Suppressor macrophage treated with lipopolysaccharide for 1 hour (primary cell): ENCODE data around the gene C16orf86.
"Not testable (repeated sequence)": the region's sequence is repeated elsewhere in the genome, so short reads cannot be mapped to it uniquely, and the experiment has no call there.

Experiments
- DNase-seq, 3 donors: peaks; one replicate each; pipeline ENCODE4 v3.0.0-alpha.2; 2020 to 2022

C16orf86 gene

DNA sequence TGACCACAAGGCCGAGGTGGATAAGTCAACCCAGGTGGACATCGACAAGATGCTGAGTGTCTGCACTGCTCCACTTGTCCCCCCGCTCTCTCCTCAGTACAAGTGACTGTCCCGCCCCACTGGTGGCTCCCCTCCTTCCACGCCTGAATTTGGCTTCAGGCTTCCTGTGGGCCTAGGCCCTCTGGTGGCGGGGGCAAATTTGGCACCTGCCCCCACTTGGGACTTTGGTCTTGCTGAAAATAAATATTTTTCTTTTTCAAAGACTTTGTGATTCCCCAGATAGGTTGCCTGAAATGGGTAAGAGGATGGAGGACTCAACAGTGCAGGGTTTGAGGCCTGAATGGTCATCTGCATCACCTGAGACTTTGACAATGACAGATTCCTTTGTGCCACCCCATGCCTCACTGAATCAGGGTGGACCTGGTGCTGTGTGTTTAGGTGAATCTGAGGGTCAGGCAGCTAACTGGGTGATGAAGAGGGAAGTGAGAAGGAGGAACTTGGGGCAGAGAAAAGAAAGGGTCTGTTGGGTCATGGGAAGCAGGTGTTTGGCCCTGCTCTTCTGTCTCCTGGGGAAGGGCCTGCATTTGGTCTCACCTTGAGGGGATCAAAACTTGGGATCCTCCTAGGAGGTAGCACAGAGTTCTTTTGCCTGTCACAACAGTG, 2.0 kb downstream of the C16orf86 start:
- DNase-seq: peak; percentile 34 to 50 (median 35)

GRCh38 chr16:67669499-67670101, 3.0 kb downstream of the C16orf86 start:
- DNase-seq: no peak

DNA sequence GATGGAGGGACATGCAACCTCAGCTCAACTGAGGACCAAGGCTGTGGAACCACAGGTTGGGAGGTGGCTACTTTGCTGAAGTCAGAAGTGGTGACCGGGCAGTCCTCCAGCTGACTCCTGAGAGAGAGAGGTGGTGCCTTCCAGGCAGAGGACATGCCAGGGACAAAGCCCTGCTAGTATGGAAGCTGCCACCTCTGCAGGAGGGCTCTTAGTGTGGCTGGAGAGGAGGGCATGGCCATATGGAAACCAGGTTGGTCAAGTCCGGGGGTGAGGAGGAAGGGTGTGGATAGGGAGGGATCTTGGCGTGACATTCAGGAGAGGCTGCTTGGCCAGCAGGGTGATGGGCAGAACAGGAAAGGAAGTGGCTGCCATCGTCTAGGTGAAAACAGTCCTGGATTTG, 5.7 kb downstream of the C16orf86 start:
- DNase-seq: no peak

DNA sequence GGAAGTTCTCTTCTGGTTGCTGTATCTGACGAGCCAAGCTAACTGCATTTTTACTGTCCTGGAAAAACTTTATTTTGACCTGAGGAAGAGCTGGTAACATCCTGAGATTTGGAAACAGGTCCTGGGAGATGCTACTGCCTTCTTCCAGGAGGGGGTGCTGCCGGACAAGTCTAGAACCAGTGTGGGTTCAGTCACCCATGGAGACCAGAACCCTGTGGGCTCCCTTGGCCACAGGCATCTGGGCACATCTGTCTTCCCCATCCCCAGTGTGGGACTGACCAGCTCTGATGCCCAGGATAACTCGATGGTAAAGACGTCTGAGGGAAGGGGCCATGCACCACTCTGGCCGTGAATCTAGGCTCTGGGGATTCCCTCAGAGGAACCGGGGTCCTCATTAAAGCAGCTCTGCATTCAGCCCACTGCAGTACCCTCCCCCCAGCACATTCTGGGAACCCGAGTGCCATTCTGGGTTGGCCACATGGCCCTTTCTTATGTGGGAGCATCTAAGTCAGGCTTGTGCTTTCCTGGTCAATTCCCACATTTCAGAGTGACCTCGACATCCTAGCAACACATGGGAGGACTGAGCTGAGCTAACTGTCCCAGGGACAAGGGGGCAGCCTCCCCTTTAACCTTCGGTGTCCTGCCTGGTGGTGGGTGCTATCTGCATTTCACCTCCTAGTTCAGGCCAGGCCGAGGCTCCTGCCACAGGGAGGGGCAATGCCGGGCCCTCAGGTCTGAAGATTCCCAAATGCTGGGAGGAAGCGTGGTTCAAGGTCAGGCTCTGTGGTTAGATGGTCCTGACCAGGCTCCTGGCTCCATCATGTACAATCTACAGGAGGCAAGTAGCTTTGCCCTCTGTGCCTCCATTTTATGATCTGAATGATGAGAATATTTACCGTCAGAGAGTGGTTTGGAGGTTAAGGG, 6.4 kb downstream of the C16orf86 start:
- DNase-seq: peak; percentile 71 to 88 (median 82)

DNA sequence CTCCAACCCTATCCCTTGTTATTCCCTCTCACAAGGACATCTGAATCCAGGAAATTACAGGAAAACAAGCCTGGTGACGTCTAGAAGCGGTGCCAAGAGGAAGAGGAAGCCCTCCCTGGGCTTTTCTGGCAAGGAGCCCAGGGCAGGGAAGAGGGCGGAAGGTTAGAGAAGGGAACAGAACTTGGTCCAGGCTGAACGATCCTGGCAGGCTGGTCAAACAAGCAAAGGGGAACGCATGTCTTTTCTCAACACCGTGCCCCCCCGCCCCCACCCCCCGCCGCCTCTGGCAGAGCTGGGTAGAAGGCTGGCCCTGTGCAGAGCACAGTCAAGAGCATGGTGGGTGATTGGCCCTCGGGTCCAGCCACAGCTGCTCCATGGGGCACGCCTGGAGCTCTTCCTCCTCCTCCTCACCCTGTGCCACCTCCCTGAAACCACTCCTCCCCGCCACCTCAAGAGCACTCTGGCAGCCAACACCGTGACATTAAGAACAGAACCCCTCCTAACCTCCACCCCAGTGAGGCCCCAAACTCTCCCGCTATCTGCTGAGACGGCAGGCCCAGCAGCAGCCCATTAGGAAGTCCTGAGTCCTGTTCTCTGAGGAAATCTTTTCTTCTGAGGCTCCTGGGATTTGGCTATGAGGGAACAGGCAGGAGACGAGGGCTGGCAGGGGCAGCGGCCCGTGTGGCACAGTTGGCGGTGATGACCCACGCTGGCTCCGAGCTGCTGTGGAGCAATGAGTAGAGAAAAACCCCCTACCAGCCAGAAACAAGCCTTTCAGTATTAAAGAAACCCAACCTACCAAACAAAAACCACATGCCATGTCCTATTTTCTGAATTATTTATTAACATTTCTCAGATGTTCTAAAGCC, 7.3 kb downstream of the C16orf86 start:
- peak; percentile 79 to 90 (median 80) for DNase-seq

GRCh38 chr16:67674851-67675578, 8.4 kb downstream of the C16orf86 start:
- no peak for DNase-seq

- DNase-seq: no peak
These were observed 8.9 kb downstream of the C16orf86 start for GRCh38 chr16:67675579-67675935.

- no peak for DNase-seq
These were observed 9.4 kb downstream of the C16orf86 start for GRCh38 chr16:67675999-67676398.

DNA sequence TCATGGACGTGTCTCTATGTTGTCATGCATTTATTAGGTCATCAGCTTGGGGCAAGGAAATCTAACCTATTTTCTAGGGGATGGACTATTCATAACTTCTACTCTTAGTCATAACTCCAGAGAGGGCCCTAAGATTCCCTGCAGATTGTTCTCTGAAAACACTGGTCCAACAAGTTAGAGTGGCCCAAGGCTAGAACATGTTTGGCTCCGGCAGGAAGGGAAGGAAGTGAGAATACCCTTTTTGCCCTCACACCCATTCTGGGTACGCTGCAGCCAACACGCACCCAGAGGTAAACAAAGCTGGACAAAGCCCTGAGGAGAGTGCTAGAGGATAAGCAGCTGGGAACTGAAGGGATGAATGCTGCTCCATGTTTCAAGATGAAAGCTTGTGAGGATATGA, 9.9 kb downstream of the C16orf86 start:
- no peak for DNase-seq

DNA sequence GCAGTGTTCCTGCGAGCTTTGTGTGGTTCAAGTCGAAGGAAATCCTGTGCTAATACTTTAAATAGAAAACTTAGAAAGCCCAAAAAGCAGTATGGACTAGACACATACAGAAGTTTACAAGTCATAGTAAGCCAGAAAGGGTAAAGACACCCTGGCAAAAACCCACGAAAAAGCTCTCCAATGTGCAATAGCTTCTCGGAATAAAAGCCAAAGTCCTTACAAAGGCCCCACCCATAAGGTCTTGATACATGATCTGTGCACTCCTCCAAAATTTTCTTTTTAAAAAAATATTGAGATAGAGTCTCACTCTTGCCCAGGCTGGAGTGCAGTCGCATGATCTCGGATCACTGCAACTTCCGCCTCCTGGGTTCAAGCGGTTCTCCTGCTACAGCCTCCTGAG, 10.3 kb downstream of the C16orf86 start:
- DNase-seq: no peak

- no peak for DNase-seq
These were observed 11.1 kb downstream of the C16orf86 start for GRCh38 chr16:67677712-67678111.

- no peak for DNase-seq
These were observed 11.9 kb downstream of the C16orf86 start for GRCh38 chr16:67678354-67679023.

DNA sequence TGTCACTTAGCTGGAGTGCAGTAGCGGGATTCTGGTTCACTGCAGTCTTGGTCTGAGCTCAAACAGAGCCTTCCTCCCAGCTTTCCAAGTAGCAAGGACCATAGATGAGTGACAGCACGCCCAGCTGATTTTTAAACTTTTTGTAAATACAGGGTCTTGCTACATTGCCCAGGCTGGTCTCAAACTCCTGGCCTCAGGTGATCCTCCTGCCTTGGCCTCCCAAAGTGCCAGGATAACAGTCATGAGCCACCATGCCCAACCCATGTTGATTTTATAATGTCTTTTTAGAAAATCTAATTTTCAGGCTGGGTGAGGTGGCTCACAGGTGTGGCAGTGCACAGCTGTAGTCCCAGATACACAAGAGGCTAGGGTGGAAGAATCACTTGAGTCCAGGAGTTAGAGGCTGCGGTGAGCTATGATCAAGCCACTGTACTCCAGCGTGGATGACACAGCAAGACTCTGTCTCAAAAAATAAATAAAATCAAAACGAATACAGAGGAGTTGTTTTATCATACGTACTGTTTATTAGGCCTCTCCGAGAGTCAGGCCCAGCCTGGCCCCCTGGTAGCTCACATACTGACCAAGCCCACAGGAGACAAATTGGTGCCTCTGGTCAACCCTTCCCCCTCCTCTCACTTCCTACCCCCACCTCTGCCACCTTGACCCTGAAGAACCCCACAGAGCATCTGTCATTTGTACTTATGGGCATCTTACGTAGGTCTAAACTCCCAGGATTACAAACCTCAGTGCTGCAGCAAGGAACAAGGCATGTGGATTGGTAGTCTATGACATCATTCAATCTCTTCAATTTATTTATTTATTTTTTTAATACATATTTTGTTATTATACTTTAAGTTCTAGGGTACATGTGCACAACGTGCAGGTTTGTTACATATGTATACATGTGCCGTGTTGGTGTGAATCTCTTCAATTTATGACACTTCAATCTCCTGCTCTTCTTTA, 13.6 kb downstream of the C16orf86 start:
- no peak for DNase-seq

DNA sequence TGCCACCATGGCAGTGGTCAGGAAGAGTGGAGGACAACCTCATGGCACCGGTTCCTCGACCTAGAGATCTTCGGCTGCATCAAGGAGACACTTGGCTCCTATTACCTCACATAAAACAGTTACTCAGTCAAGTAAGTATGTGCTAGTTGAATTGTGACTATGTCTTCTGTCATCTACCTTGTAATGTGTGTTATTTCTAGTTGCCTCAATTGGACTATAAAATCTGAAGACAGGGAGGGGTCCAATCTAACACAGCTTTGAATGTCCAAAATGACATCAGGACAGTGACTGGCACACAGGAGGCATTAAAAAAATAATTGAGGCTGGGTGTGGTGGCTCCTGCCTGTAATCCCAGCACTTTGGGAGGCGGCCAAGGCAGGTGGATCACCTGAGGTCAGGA, 17.2 kb downstream of the C16orf86 start:
- DNase-seq: no peak

DNA sequence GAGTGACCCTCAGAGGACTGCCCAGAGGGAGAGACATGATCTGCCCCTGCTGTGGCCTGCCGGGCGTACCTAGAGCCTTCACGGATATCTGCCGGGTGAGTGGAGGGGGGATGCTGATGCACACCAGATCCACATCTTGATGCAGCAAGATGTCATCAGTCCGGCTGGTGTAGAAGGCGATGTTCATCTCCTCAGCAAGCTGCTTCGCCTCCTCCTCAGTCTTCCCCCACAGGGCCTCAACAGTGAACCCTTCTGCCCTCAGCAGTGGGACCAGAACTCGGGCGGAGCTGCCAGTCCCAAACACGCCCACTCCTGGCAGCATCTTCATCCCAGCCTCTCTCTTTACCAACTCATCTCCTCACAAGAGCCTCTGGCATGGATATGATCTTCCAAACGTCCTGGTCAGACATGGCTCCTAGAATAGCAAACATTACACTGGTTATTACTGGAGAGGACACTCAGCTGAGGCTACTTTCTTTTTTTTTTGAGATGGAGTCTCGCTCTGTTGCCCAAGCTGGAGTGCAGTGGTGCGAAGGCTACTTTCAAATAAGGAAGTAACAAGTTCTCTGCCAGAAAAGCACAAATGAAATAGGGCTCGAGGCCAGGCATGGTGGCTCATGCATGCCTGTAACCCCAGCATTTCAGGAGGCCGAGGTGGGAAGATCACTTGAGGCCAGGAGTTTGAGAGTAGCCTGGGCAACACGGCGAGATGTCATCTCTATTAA, 18.9 kb downstream of the C16orf86 start:
- no peak for DNase-seq

DNA sequence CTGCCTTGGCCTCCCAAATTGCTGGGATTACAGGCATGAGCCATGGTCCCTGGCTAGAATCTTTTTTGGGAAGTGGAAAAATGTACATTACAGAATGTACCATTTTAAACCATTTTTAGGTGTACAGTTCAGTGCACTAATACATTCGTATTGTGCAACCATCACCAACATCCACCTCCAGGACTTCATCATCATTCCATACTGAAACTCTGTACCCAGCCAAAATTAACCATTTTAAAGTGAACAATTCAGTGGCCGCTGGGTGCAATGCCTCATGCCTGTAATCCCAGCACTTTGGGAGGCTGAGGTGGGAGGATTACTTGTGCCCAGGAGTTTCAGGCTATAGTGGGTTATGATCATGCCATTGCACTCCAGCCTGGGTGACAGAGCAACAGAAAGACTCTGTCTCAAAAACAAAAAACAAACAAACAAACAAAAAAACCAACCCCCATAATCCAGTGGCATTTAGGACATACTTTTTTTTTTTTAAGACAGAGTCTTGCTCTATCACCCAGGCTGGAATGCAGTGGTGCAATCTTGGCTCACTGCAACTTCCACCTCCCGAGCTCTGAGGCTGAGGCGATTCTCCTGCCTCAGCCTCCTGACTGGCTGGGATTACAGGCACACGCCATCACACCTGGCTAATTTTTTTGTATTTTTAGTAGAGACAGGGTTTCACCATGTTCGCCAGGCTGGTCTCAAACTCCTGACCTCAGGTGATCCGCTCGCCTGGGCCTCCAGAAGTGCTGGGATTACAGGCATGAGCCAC, 27.1 kb downstream of the C16orf86 start:
- not testable (repeated sequence) for DNase-seq

- no peak for DNase-seq
These were observed 28.0 kb downstream of the C16orf86 start for GRCh38 chr16:67694611-67695010.

GRCh38 chr16:67697422-67698185, 31.0 kb downstream of the C16orf86 start:
- DNase-seq: no peak
